Measurements from ENCODE around the gene HAGH.
"Not testable (repeated sequence)": the region's sequence is repeated elsewhere in the genome, so short reads cannot be mapped to it uniquely, and the experiment has no call there.

The HAGH gene

GRCh38 chr16:1826691-1827573, at the start of gene HAGH, which contains the start of gene FAHD1:
HAGH (minus strand) TSS chr16:1826825; CDS start chr16:1826787, 38 bp downstream.
FAHD1 (plus strand) TSS chr16:1827206; CDS start chr16:1827239, 33 bp downstream.
- DNase-seq: peak; percentile 90

DNA sequence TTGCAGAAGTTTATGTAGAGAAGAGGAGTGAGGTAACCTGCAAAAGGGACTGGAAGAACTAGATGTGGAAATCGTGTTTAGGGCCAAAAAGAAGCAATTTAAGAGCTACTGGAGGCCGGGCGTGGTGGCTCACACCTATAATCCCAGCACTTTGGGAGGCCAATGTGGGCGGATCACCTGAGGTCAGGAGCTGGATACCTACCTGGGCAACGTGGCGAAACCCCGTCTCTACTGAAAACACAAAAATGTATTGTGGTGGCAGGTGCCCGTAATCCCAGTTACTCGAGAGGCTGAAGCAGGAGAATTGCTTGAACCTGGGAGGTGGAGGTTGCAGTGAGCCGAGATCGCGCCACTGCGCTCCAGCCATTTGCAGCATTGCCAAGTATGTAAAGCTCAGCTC, 49.4 kb upstream of the HAGH start:
- not testable (repeated sequence) for DNase-seq

GRCh38 chr16:1874854-1875253, 48.2 kb upstream of the HAGH start:
- no peak for DNase-seq

- no peak for DNase-seq
Observed at GRCh38 chr16:1871974-1872635, 45.5 kb upstream of the HAGH start, which contains the start of gene MEIOB. MEIOB (minus strand) TSS chr16:1872164; CDS start chr16:1868175, 3,989 bp downstream.

- DNase-seq: no peak
Observed at GRCh38 chr16:1870365-1871082, 43.9 kb upstream of the HAGH start.

- no peak for DNase-seq
Observed at GRCh38 chr16:1865902-1866690, 39.5 kb upstream of the HAGH start.

GRCh38 chr16:1863681-1864460, 37.2 kb upstream of the HAGH start:
- DNase-seq: no peak

DNA sequence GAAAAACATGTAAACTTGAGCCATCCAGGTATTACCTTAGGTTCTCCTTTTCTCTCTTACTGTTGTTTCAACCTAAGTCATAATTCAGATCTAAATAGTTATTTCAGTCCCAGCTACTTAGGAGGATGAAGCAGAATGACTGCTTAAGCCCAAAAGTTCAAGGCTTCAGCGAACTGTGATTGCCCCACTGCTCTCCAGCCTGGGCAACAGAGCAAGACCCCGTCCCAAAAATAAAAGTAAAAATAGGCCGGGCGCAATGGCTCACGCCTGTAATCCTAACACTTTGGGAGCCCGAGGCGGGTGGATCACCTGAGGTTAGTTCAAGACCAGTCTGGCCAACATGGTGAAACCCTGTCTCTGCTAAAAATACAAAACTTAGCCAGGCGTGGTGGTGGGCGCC, 35.8 kb upstream of the HAGH start:
- DNase-seq: no peak

GRCh38 chr16:1861730-1862129, 35.1 kb upstream of the HAGH start:
- DNase-seq: no peak

GRCh38 chr16:1859650-1860049, 33.0 kb upstream of the HAGH start:
- DNase-seq: no peak

- DNase-seq: no peak
Observed at GRCh38 chr16:1858189-1858865, 31.7 kb upstream of the HAGH start.

DNA sequence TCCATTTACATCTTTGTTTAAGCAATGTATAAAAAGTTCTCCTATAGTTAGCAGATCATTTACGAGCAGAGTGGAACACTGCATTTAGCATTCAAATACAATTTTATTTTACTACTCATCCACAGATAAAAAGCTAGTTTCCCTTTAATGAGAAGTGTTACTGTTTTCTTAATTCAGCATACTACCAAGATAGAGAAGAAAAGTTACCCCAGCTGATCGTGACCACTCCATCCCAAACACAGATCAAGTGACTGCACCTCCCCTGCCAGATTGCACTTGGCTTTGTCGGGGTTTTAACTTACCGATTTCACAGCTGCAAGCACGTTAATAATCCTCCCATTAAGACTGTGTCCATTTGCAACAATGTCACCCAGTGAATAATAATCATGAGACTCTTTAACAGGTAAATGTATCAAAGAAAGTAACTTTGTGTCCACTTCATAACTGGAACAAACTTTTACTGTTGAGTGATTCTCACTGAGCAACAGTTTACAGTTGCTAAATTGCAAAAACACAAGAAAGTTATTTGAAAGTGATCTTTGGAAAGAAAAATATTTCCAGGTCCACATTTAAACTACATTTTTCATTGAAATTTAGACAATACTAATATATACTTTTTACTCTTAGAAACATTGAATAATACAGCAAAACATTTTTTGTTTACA, 30.9 kb upstream of the HAGH start:
- DNase-seq: no peak

DNA sequence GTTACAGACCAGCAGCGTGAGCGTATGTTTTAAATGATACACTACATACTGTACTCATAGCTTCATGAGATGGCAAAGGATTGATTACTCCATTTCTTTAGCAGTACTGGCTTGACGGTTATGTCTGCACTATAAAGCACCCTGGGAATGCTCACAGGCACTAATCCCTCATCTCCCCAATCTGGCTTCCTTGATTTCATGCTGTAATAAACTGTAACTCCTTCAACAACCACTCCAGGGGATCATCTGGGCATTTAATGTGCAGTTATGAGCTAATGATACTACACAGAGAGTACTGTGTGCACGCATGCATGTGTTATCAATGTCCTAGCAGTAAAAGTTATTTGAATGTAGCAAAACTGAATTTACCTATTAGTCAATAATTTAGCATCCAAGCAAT, 25.2 kb upstream of the HAGH start:
- DNase-seq: no peak

DNA sequence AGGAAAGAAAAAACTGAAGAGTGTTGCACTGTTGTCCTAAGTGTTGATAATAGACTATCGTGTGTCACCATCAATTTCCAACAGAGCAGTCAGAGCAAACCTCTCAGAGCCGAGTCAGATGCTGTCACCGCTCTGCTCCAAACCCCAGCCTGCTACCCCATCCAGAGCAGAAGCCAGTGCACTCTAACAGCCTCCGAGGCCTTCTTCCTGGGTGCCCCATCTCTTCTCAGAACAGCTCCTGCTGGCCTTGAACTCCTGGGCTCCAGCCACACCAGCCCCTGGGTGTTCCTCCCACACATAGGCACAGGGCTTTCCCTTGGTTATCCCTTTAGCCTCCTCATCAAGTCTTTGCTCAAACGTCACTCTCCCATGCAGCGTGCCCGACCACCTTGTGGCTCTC, 24.4 kb upstream of the HAGH start:
- no peak for DNase-seq

DNA sequence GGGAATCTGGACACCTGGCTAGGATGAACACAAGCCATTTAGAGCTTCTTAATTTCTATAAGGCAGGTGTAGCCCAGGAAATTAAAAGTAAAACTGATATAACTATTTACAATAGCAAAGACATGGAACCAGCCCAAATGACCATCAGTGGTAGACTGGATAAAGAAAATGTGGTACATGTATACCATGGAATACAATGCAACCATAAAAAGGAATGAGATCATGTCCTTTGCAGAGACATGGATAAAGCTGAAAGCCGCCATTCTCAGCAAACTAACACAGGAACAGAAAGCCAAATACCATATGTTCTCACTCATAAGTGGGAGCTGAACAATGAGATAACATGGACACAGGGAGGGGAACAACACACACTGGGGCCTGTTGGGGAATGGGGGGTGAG, 19.8 kb upstream of the HAGH start:
- DNase-seq: no peak

GRCh38 chr16:1845985-1846384, 19.4 kb upstream of the HAGH start:
- no peak for DNase-seq

DNA sequence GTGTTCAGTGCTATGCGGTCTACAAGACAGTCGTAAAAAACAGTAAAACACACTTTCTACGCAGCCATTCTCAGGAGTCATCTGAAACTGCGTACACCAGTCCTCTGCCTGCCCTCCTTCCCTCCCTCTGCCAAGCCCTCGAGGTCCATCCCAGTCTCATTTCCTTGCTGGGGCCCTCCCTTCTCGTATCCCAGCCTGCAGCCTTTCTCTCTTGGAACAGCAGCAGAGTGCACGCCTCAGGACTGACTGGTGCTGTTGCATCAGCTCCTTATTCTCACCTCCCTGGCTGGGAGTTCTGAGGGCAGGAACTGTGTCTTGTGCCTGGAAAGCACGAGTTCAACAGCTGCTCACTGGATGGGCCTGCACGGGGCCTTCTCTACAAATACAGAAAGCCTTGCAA, 12.9 kb upstream of the HAGH start:
- no peak for DNase-seq

- no peak for DNase-seq
Observed at GRCh38 chr16:1834096-1834495, 7.5 kb upstream of the HAGH start.

DNA sequence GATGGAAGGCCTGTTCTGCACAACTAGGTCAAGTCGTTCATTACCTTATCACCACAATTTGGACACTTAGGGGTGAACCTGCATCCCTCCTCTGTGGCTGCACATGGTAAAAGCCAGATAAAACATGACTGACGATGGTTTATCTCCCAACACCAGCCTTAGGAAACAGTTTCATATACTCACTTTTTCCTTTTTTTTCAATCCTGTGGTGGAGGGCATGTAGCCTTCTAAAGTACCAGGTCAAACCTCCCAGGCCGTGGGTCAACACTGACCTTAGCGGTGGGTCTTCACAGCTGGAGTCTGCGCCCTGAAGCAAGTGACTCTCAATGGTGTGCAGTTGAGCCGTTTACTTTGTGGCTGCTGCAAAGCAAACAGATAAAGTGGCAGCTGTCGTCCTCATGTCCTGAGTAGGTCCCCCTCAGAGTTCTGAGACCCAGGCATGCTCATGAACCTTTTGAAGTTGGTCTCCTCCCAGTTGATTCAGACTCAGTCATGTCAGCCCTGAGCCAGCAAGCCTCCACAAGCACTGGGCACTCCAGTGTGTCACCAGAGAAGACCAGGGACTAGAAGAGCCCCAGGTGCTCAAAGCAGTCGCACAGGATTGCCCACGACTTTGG, 6.3 kb upstream of the HAGH start:
- DNase-seq: no peak

All from GDM1 (cell line).